HG02943 (cell line): ENCODE data around the gene MINDY1.

Source experiments
- ATAC-seq: cut with Tn5 transposase; IDR thresholded peaks from one replicate; pipeline ENCODE4 v1.9.1; 2021; ENCODE audit warnings: mild to moderate bottlenecking, low read depth, moderate library complexity; ENCODE audit not compliant: unreplicated experiment

Gene MINDY1

DNA sequence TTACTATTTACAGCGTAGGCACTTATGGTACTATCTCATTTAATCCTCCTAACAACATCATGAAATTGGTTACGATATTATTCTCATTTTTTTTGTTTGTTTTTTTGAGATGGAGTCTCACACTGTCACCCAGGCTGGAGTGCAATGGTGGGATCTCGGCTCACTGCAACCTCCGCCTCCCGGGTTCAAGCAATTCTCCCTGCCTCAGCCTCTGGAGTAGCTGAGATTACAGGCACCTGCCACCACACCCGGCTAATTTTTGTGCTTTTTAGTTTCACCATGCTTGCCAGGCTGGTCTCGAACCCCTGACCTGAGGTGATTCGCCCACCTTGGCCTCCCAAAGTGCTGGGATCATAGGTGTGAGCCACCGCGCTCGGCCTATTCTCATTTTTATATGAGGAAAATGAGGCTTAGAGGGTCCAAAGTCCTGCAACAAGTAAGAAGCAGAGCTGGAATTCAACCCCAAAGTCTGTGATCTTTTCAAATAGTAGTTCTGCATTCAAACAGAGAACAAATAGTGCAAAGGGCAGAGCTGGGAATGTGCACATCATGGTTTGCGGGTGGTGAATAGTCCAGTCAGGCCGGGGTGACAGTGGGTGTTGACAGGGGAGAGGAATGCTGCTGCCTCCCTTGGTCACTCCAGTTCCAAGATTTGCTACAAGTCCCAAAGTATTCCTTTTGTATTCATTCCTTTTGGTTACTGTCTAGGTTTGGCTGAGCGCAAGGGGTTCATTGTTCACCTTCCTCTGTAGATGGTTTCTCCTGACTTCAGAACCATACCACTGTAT is 6.2 kb upstream of the MINDY1 start:
- no peak for ATAC-seq

DNA sequence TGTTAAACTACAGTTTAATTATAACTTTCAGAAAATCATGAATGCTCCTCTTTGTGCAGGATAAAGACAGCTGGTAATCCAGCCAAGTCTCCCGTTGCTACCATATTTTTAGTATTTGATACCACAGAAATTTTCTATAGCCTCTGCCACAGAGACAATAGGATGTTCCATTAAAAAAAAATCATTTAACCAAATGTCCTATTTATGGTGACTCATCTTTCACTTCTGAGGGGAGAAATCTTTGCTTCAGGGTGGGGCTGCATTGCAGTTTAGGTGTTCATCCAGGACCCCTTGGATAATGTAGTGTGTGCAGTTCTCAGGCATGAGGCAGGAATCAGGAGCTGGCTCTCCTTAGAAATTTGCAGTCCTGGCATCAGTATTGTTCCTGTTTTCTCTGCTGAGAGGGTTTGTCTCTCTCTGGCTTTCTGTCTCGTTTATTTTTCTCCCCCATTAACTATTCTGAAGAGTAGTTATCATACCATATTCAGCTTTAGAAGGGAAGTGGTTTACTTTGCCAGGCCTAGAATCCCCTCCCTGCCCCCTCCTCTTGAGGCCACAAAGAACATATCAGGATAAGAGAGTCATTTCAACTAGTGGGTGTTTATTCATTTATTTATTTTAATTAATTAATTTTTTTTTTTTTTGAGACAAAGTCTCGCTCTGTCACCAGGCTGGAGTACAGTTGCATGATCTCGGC is 4.6 kb upstream of the MINDY1 start:
- ATAC-seq, result no peak

DNA sequence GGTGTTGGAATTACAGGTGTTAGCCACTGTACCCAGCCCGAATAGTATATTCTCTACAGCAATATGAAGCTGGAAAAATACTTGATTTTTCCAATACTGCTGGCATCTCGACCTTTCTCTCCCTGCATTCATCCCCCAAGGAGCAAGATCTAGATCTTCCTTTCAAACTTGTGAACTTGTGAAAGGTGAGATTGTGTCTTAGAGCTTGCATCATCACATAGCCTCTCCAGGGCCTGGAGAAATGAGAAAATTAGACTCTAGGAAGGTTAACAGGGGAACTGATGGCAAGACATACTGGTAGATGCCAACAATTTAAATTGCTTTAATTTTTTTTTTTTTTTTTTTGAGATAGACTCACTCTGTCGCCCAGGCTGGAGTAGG is 3.6 kb upstream of the MINDY1 start:
- ATAC-seq, result no peak

DNA sequence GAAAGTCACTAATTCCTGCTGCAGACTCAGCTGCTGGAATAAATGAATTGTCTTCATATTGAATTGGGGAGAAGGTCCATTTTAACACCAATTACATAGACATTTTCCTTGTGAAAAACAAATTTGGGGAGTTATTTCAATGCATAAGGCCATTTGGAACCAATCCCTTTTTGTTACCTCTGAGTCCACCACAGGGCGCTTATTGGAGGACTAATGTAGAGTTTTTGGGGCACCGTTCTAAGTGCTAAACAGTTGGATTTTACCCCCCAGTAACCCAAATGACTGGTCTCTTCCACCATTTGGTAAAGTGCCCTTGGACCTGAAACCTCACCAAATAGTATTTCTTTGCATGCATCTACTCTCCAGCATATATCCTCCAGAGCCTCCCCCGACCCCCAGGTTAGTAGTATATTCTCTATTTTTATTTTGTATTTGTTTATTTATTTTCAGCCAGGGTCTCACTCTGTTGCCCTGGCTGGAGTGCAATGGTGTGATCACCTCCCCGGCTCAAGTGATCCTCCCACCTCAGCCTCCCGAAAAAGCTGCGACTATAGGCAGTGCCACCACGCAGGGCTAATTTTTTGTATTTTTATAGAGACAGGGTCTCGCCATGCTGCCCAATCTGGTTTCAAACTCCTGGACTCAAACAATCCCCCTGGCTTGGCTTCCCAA is 3.1 kb upstream of the MINDY1 start:
- no peak for ATAC-seq

DNA sequence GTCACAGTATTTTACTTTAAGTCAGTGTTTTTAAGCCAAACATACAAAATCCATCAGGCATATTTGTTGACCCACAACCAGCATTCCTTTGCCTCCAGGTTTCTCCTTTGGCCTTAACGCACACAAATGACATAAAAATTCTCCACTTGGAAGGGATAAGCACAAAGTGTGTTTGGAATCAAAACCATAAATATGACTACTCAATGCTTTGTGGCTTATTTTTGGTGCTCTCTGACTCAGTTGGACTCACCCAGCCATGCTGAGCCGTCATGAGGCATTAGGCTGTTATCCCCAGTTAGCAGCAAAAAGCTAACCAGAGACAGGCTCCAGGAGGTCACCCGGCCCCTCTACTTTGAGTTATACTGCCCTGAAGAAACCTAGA is 2.5 kb upstream of the MINDY1 start:
- no peak for ATAC-seq

DNA sequence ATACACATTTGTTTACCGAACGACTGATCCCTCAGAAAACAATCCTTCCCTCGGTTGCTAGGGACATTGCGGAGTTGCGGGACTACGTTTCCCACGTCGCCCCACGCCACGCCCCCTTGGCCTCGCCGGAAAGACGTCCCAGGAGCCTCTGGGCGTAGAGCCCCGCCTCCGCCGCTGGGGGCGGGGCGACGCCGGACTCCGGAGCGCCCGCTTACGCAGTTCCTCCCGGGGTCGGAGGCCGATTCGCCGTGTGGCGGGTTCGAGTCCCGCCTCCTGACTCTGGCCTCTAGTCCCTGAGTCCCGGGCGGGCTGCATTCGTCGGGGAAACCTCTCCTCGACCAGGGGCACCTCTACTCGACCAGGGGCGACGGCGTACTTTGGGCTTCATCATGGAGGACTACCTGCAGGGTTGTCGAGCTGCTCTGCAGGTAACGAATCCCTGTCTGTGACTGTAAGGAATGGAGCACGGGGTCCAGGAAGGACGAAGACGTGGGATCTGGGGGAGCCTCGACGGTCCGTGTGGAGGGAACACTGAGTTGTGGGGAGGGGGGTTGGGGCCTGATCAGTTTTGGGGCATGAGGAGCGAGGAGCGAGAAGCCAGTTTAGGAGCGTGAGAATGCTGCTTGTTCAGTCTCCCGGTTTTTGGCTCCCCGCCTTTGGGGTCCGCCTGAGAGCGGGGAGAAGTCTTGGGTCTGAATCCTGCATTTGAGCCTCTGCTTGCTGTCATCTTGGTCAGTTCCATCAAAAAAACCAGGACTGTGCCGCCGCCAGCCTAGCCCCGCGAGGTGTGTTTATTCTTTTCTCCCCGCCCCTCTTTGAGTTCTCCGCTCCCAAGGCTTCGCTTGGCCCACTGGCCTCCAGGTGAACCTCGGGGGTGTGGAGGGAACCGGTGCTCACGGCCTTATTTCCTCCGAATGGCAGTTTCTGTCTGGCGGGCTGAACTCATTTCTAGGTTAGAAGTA is 1.8 kb upstream of the MINDY1 start, which contains the start of gene PRUNE1:
PRUNE1 (plus strand) TSS at position 206 of the 962 bp plus-strand sequence; CDS start at position 390, 184 bp downstream.
- no peak for ATAC-seq

DNA sequence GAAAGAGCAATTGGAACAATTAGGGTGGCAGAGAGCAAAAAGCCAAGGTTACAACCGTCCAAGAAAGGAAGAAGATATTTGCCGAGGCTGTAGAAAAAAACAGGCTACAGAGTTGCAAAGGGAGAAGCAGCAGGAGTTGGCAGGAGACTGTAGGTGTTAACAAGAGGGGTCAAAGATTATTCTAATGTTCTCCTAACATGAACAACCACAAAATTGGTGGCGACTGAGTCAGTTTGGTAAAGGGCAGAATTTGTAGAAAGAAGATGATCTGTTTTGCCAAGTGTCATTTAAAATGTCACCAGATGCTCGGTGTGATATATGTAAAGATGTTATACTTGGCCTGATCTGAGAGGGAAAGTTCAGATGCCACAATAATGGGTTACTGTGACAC is 1.1 kb upstream of the MINDY1 start:
- ATAC-seq, result no peak

DNA sequence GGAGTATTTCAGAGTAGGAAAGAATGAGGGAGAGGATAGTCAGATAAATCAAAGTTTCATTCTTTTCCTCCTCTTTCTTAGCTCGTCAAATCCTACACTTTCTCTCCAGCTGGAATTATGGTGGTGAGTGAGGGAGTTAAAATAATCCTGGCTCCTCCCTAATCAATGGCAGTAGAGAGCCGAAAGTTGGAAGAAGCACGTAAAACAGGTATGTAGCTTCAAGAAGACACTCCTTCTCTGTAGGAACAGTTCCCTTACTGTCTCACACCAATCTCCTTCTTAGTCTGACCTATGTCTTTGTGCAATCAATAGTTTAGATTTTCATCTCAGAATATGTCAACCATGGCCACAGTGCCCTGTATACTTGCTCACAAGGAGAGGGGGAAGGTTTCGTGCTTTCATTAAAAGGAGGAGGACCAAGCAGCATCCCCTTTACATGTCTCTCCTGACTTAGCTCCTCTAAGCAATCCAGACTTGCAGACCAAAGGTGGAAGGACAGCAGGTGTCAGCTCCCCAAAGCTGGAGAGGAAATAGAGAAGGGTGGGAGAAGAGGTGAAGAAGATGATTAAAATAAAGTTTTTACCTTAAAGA is 878 bp downstream of the MINDY1 start:
- no peak for ATAC-seq

DNA sequence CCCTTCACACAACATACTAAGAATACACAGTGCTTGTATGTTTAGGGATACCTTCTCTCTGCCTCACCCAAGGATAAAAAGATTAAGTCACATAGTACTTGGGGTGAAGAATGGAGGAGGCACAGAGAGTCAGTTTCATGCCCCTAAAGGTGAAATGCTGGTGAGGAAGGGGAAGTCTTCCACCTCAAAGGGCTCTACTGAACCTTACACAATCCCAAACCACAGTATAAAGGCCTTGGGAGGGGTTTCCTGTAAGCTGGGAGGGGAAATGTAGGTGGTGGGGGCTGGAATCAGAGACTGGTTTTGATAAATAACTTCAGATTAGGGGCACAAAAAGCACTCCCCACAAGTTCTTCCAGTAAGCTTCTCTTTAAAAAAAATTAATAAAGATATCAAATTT is 3.5 kb downstream of the MINDY1 start:
- no peak for ATAC-seq

DNA sequence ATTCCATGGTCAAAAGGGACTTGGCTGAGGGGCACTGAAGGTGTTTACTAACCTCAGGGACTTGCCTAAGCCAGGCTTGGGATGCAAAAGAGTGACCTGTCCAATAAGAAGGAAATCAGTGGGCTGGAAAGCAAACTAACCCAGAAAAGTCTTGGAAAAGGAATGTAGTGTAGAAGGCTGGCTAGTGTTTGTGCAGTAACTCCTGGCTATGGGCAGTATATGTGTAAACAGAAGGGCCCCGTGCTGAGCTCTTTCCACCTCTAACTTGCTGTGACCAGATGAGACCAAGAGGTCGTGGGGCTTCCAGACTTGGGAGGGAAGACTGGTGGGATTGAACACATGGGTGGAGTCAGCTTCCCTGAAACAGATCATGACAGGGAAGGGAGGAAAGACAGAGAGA is 4.1 kb downstream of the MINDY1 start:
- ATAC-seq, result no peak

DNA sequence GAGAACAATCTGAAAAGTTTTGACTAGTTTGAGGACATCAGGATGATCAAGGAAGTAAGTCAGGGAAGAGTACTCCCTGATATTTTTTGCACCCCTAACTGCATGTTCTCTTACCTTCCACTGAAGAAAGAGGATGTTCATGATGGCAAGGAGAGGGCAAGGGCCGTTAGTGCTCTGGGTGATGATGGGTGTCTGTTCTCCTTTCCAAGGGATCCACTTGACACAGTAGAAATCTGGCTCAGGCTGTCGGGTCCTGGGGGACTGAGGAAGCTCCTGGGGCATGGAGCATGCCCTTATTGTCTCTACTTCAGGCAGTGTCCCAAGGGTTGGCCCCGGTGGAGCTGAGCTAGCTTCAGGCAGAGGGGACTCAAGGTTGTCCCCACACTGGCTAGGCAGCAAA is 4.7 kb downstream of the MINDY1 start:
- ATAC-seq, result no peak

DNA sequence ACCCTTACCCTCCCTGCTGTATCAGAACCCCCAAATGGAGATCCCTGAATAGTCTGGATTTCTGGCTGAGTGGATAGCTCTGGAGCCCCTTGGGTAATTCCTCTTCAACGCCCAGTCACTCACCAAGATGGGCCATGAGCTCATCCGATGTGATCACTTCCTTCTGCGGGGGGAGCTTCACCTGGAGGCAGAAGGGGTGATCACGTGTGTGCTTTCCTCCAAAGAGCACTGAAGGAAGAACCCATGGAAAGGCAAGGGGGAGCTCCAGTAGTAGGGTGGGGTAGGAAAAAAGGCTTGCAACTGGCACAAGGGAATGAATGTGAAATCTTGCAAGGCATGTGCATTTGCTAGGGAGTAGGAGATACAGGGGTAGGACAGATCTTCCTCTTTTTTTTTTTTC is 5.1 kb downstream of the MINDY1 start:
- no peak for ATAC-seq

DNA sequence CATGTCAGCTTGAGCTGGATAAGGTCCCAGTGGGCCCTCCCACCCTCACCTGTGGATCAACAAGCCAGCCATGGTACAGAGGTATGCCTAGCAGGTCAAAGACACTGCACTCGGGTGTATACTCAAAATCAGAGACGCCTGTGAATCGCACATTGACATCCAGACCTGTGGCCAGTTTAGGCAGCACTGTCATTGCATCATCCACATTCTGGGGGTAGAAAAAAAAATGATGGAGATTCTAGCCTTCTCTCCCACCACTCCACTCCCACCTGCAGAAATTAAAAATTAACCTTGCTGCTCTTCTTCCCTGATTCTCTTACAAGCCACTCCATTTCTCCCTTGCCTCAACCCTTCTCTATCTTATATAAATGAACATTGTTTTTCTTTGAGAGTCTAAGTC is 6.3 kb downstream of the MINDY1 start:
- ATAC-seq, result no peak

DNA sequence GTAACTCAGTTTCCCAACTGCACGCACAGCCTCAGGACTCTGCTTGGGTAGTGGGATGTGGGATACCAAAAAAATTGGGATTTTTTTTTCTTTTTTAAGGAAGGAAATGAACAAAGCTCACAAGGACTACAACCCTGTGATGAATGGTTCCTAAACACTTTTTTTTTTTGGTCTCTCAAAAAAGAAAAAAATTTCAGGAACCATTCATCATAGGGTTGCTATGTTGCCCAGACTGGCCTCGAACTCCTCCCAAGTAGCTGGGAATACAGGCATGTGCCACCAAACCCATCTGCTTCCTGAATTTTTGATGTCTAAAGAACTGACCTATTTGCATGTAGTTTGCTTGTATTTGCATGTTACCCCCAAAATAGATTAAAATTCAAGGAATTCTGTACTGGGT is 6.8 kb downstream of the MINDY1 start:
- no peak for ATAC-seq

DNA sequence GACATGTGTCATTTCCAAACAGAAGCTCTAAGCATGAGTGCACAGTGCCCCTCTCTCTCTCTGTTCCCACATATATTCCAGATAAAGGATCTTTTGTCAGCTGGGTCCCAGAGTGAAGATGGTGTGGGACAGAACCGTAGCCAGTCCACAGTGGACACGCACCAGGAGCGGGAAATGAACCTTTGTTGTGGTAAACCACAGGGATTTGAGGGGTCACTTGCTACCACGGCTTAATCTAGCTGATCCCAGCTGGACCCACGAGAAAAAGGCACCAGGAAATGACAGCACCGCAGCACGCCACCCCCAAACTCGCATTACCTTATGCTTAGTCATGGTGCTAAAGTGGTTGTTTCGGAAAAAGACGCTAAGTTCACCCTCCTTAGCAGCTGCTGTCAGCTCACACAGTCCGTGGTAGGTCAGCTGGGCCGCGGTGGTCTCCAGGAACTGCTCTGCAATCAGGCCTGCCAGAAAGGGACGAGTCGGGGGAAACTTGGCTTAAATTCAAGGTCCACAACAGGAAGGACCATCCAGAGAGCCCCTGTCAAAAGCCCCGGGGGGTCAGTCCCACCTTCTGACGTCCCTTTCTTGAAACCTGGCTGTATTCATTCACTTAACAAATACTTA is 7.5 kb downstream of the MINDY1 start:
- no peak for ATAC-seq

DNA sequence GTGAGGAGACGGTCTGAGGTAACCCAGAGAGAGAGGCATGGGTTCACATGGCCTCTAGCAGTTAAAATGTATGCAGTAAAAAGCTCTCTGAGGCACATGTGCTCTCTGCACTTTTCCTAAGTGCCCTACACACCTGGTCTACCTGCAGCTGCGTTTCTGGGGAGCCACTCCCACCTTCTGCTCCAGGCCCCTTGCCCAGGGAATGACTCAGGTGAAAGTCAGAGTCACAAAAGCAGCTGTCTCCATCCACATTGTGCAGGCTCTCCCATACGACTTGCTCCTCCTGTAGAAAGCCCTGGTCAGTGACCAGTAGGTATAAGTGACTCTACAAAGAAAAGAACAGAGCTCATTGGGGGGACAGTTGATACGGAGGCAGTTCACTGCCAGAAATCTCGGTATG is 8.8 kb downstream of the MINDY1 start:
- no peak for ATAC-seq

DNA sequence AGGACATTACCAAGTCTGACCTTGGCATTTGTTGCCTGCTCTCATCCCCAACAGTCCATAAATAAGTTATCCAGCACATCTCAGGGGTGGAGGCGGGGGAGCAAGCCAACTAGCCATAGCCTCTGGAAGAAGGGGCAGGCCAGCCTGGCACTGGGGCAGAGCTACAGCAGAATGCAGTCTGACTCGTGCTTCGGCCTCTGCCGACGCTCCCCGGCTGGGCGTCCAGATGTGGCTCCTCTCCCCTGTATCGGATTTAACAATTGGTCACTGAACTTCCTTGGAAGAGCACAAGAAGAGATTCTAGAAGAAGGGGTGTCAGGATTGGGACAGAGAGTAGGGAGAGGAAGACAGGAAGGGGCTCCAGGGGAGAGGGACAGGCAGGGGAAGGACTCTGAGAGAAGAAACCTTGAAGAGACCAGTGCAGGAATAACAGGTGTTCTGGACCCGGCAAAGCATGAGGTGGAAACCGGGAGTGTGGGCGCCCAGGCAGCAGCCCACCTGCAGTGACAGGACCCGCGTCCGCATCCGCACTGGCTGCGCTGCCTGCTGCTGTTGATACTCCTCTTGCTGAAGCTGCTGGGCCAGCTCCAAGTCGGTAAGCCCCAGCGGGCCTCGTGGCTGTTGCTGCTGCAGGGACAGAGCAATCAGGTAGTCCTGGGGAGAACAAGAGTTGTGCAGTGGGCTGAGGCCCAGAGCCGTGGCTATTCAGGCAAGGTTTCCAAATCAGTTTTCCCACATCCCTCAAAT is 9.4 kb downstream of the MINDY1 start:
- no peak for ATAC-seq

DNA sequence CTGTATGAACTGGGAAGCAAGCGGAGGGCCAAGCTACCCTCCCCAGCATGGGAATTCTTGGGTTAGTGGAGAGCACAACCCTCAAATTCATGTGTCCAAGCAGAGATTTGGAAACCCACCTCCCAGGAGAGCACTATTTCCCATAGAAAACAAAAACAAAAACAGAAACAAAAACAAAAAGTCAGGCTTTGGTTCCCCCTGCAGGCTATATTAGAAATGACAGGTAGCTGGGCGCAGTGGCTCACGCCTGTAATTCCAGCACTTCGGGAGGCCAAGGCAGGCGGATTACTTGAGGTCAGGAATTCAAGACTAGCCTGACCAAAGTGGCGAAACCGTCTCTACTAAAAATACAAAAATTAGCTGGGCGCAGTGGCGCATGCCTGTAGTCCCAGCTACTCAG is 10.8 kb downstream of the MINDY1 start:
- no peak for ATAC-seq

DNA sequence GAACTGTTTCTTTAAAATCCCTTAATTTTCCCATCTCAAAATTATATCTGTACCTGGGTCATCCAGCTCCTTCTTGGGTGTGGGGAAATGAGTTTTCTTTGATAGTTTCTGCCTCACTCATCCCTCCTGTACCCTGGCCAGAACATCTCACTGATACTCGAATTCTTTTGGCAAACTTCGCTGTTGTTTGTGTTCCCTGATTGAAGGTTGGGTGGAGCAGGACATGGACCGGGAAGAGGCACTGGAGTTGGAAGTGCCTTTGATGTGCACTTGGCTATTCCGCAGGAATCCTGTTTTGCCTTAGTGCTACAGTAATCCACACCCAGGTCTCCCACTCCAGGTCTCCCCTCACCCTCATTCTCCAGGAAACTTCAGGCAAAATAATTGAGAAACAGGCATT is 11.2 kb downstream of the MINDY1 start:
- ATAC-seq, result no peak
